ENCODE results near the gene ADARB2.

DNA sequence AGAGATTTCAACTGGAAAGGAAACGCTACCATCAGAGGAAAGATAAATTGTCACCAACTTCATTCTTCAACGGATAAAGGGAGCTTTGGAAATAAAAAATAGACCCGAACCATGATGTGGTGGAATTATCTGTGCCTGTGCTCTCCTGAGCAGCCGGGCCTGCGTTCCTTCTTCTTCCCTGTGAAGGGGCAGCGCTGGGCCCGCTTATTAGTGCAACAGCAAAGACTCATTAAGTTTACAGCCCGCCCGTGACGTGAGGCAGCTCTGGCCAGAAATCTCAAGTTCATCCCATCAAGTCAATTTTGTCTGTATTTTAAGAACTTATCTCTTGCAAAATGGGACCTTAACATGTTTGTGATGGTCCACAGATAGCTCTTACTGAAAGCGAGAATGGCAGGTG is 193.7 kb downstream of the ADARB2 start:
- TF ChIP-seq CTCF (IDR thresholded peaks at IDR 0.05) (no peak), POLR2A (IDR thresholded peaks at IDR 0.05) (no peak), POLR2AphosphoS5 (IDR thresholded peaks at IDR 0.05) (no peak), EP300 (IDR thresholded peaks at IDR 0.05) (no peak)
